ENCODE measurements around the gene FNDC10. TPM values are rescaled to one million over a fixed set of nuclear protein-coding genes. Genes with fewer than 3 reads are reported as not detected.

The FNDC10 gene
- total and polyA plus RNA-seq, 9 of the 15 experiments (the other 6 are each of a cell fraction or from before 2014, with no cell fraction given) = 0.08 to 6.3 (median 1.6) TPM

DNA sequence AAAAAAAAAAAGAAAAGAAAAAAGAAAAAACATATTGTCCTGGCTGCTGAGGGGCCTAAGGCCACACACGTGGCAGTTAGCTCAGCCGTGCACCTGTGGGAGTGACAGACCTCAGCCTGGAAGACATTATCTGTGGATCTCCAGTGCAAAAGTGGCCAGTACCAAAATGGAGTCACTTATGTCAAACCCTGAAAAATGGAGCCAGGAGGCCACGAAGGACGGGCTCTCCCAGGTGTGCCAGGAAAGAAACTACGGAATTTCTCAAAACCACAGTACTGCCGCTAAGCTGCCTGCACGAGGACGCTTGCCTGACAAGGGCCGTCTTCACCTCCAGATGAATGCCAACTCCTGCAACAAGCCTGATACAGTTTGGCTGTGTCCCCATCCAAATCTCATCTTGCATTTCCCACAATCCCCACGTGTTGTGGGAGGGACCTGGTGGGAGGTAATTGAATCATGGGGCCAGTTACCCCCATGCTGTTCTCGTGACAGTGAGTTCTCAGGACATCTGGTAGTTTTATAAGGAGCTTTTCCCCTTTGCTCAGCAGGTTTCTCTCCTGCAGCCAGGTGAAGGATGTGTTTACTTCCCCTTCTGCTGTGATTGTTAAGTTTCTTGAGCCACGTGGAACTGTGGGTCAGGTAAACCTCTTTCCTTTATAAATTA, 10.0 kb upstream of the FNDC10 start (continued):
- TF ChIP-seq PCBP1 (IDR thresholded peaks at IDR 0.05; ENCODE audit: low read depth, low read length, poor library complexity, severe bottlenecking) (no peak), GATA2 (CRISPR knock-in tag; IDR thresholded peaks at IDR 0.05) (no peak), SMC3 (conservative IDR thresholded peaks at IDR 0.05; ENCODE audit: insufficient read depth, low read depth, low read length) (no peak), NFXL1 (CRISPR knock-in tag; IDR thresholded peaks at IDR 0.05) (peak; percentile 83; the same call in 1 of the 2 replicates), KLF10 (CRISPR knock-in tag; IDR thresholded peaks at IDR 0.05) (0 out of 2 replicates have a peak, but pooled peaks have one; percentile 67), POLR2H (tag; IDR thresholded peaks at IDR 0.05; ENCODE audit: low read depth) (no peak), SPI1 (IDR thresholded peaks at IDR 0.05; ENCODE audit: borderline replicate concordance, low read depth, low read length) (no peak), HDAC2 (IDR thresholded peaks at IDR 0.05) (no peak), E2F3 (CRISPR knock-in tag; IDR thresholded peaks at IDR 0.05) (peak; percentile 94), ZNF324 (CRISPR knock-in tag; IDR thresholded peaks at IDR 0.05) (peak; percentile 71), CSDE1 (IDR thresholded peaks at IDR 0.05) (no peak), ZNF282 (CRISPR knock-in tag; IDR thresholded peaks at IDR 0.05) (no peak)
- TF ChIP-seq, protein P1, sequence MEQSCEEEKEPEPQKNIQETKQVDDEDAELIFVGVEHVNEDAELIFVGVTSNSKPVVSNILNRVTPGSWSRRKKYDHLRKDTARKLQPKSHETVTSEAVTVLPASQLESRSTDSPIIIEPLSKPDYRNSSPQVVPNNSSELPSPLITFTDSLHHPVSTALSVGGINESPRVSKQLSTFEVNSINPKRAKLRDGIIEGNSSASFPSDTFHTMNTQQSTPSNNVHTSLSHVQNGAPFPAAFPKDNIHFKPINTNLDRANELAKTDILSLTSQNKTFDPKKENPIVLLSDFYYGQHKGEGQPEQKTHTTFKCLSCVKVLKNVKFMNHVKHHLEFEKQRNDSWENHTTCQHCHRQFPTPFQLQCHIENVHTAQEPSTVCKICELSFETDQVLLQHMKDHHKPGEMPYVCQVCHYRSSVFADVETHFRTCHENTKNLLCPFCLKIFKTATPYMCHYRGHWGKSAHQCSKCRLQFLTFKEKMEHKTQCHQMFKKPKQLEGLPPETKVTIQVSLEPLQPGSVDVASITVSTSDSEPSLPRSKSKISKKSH (CRISPR knock-in tag; IDR thresholded peaks at IDR 0.05) = no peak; the same call in 1 of the 2 replicates
- TF ChIP-seq, protein P2, sequence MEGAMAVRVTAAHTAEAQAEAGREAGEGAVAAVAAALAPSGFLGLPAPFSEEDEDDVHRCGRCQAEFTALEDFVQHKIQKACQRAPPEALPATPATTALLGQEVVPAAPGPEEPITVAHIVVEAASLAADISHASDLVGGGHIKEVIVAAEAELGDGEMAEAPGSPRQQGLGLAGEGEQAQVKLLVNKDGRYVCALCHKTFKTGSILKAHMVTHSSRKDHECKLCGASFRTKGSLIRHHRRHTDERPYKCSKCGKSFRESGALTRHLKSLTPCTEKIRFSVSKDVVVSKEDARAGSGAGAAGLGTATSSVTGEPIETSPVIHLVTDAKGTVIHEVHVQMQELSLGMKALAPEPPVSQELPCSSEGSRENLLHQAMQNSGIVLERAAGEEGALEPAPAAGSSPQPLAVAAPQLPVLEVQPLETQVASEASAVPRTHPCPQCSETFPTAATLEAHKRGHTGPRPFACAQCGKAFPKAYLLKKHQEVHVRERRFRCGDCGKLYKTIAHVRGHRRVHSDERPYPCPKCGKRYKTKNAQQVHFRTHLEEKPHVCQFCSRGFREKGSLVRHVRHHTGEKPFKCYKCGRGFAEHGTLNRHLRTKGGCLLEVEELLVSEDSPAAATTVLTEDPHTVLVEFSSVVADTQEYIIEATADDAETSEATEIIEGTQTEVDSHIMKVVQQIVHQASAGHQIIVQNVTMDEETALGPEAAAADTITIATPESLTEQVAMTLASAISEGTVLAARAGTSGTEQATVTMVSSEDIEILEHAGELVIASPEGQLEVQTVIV (CRISPR knock-in tag; IDR thresholded peaks at IDR 0.05; ENCODE audit: borderline replicate concordance) = 0 out of 2 replicates have a peak, but pooled peaks have one; percentile 51
- TF ChIP-seq, protein P3, sequence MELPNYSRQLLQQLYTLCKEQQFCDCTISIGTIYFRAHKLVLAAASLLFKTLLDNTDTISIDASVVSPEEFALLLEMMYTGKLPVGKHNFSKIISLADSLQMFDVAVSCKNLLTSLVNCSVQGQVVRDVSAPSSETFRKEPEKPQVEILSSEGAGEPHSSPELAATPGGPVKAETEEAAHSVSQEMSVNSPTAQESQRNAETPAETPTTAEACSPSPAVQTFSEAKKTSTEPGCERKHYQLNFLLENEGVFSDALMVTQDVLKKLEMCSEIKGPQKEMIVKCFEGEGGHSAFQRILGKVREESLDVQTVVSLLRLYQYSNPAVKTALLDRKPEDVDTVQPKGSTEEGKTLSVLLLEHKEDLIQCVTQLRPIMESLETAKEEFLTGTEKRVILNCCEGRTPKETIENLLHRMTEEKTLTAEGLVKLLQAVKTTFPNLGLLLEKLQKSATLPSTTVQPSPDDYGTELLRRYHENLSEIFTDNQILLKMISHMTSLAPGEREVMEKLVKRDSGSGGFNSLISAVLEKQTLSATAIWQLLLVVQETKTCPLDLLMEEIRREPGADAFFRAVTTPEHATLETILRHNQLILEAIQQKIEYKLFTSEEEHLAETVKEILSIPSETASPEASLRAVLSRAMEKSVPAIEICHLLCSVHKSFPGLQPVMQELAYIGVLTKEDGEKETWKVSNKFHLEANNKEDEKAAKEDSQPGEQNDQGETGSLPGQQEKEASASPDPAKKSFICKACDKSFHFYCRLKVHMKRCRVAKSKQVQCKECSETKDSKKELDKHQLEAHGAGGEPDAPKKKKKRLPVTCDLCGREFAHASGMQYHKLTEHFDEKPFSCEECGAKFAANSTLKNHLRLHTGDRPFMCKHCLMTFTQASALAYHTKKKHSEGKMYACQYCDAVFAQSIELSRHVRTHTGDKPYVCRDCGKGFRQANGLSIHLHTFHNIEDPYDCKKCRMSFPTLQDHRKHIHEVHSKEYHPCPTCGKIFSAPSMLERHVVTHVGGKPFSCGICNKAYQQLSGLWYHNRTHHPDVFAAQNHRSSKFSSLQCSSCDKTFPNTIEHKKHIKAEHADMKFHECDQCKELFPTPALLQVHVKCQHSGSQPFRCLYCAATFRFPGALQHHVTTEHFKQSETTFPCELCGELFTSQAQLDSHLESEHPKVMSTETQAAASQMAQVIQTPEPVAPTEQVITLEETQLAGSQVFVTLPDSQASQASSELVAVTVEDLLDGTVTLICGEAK (IDR thresholded peaks at IDR 0.05) = no peak
- TF ChIP-seq, protein P3 (CRISPR knock-in tag; IDR thresholded peaks at IDR 0.05) = no peak

Measured in K562 (cell line).